Testis (tissue), 3 donors: ENCODE data around the gene SIRPG. TPM values are rescaled to one million over a fixed set of nuclear protein-coding genes. Genes with fewer than 3 reads are reported as not detected.

Source experiments
- DNase-seq: peaks from one replicate; pipeline ENCODE4 v3.0.0-alpha.2; 2019
- H3K27ac ChIP-seq, 2 donors: fragments of 200-600 bp; sonication (generic); one replicate each; pipeline ENCODE4 v1.5.1; 2019
- H3K27me3 ChIP-seq: fragments of 200-600 bp; sonication (generic); one replicate; pipeline ENCODE4 v1.5.1; 2019
- H3K36me3 ChIP-seq: fragments of 200-600 bp; sonication (generic); one replicate; pipeline ENCODE4 v1.5.1; 2017; ENCODE audit warnings: low read depth; ENCODE audit errors: missing control alignments
- H3K4me1 ChIP-seq: fragments of 200-600 bp; sonication (generic); one replicate; pipeline ENCODE4 v1.5.1; 2019
- H3K4me3 ChIP-seq, 2 donors: fragments of 200-600 bp; sonication (generic); one replicate each; pipeline ENCODE4 v1.5.1; 2017 to 2019
- H3K9me3 ChIP-seq: fragments of 200-600 bp; sonication (generic); one replicate; pipeline ENCODE4 v1.5.1; 2017
- POLR2A ChIP-seq: fragments of 450-650 bp; IDR thresholded peaks from one replicate; pipeline ENCODE4 v1.6.1; 2017; ENCODE audit warnings: antibody characterized with exemption, mild to moderate bottlenecking, moderate library complexity
- WGBS, 2 donors: methylation state at CpG; one replicate each; pipeline ENCODE4 v1.1.5; 2018; 5-methylcytosine and 5-hydroxymethylcytosine counted together
- intact Hi-C: fragments of 100-400 bp; cut with DNase I; formaldehyde crosslinking; loops from one replicate; pipeline ENCODE4 v1.15.1; 2023; ENCODE audit warnings: low total_unique reads
- polyA plus RNA-seq: library from polyadenylated mRNA; stranded (reverse); fragments of 350-450 nt; fragmentation: Illumina TruSeq; extraction: RNeasy Lipid Tissue Mini Kit (QIAGEN cat#74804); gene quantifications from one replicate; pipeline ENCODE4 v1.2.3, GENCODE V29; 2014; ENCODE audit warnings: low read depth, low replicate concordance; ENCODE audit not compliant: insufficient read depth
- total RNA-seq, 2 donors: library from RNA; depleted of rRNA; stranded (reverse); fragments of >200 nt; gene quantifications; one replicate each; pipeline ENCODE4 v1.2.3, GENCODE V29; 2016
- TF ChIP-seq, protein P1 (sequence below), 3 experiments: fragments of 450-650 bp in 2 of 3; fragments of 200-600 bp in 1 of 3; sonication (generic) in 1 of 3; IDR thresholded peaks; one replicate each; pipeline ENCODE4 v1.5.1; 2016 to 2019; ENCODE audit warnings: antibody characterized with exemption in 3 of 3, mild to moderate bottlenecking in 2 of 3, moderate library complexity in 1 of 3

The SIRPG gene
- total and polyA plus RNA-seq, 3 donors from 2014 or later: 1.1 to 13.9 (median 3.4) TPM

DNA sequence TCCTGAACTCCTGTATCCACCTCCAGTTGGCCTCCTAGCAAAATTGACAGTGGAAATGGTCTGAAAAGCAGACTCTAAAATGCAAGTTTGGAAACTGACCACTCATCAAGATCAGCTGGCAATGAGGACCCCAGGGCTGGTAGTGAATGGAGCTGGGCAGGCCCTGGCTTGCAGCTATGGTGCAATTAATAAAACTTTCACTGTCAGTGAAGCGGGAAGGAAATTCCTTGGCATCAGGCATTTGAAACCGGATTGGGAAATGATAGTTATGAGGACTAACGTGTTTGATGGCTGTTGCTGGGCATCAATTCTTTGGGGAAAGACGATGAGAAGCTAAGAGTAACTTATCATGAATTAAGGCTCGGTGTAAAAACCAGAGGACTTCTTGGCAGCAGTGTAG is 56.8 kb downstream of the SIRPG start:
- Histone ChIP-seq H3K36me3 (no peaks in the 10 kb centered on the region), H3K27ac (no peak overlapping the region), H3K4me1 (no peaks in the 10 kb centered on the region), H3K27me3 (no peaks in the 10 kb centered on the region), H3K9me3 (no peaks in the 10 kb centered on the region), H3K4me3 (no peak overlapping the region)
- TF ChIP-seq POLR2A: no peak
- TF ChIP-seq, protein P1, sequence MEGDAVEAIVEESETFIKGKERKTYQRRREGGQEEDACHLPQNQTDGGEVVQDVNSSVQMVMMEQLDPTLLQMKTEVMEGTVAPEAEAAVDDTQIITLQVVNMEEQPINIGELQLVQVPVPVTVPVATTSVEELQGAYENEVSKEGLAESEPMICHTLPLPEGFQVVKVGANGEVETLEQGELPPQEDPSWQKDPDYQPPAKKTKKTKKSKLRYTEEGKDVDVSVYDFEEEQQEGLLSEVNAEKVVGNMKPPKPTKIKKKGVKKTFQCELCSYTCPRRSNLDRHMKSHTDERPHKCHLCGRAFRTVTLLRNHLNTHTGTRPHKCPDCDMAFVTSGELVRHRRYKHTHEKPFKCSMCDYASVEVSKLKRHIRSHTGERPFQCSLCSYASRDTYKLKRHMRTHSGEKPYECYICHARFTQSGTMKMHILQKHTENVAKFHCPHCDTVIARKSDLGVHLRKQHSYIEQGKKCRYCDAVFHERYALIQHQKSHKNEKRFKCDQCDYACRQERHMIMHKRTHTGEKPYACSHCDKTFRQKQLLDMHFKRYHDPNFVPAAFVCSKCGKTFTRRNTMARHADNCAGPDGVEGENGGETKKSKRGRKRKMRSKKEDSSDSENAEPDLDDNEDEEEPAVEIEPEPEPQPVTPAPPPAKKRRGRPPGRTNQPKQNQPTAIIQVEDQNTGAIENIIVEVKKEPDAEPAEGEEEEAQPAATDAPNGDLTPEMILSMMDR (IDR thresholded peaks at IDR 0.05): no peak
- no peak for DNase-seq
- intact Hi-C loops: no loop called here
- 82% methylated on average over 5 of the region's 5 CpGs; no CpG with 5 or more reads in 1 of the 2 donors for WGBS, 2 donors

DNA sequence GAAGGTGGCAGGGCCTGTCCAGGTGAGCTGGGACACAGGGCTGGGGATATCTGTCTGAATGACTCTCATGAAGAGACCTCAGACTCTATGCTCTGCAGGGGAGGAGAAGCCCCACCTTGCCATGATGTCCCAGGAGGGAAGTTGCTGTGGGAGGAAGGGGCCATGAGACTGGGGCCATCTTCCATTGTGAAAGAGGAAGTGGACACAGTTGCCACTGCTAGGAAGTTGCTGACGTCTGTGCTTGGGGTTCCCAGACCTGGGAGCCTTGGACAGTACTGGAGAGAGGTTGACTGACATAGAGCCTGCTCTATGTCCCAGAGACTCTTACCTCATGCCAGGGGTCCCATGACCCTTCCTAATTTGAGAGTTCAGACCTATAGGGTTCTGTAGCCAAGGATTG is 62.2 kb downstream of the SIRPG start:
- 86% methylated on average over 1 of the region's 1 CpG; no CpG with 5 or more reads in 1 of the 2 donors for WGBS, 2 donors

DNA sequence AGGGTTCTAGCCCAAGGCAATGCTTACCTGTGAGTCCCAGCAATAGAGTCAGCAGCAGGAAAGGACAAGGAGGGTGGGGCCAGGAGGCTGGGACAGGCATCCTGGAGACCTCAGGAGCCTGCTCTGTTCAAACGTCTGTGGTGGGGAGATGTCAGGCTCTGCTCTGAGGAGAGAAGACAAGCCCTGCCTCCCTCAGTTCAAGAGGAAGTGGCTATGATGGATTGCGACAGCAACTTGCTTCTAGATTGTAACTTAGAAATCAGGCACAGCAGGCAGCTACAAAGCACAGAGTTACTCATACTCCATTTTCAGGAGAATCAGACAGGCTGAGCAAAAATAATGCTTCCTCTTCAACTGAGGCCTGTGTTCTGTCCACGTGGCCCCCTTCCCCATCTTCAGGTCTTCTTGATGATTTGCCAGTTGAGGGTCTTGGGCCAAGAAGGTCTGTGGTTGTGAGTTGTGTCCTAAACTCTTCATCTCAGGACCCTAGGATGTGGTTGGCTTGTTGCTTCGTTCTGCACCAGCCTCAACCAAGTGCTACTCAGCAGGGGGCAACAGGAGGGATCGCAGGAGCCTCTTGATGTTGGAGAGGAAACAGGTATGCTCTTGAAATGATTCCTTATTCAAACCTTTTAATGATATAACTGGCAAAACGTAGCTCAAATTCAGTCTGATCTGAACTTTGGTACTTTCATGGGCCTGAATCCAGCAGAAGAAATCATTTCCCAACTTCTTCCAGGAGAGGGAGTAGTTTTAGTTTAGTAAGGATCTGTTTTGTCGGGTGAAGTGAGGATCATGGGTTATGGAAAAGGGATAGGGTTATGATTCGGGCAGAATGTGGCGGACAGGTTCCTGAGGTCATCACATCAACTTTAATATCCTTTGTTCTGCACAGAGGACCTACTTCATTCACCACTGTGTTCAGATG is 68.8 kb downstream of the SIRPG start:
- TF ChIP-seq, protein P1 (IDR thresholded peaks at IDR 0.05): no peak
- no peak for TF ChIP-seq POLR2A
- no peaks in the 10 kb centered on the region for H3K36me3 ChIP-seq
- no peak overlapping the region for H3K27ac ChIP-seq
- H3K4me1 ChIP-seq: no peaks in the 10 kb centered on the region
- peak; percentile 15 for DNase-seq
- intact Hi-C loops: no loop called here
- H3K9me3 ChIP-seq: no peaks in the 10 kb centered on the region
- H3K4me3 ChIP-seq: no peak overlapping the region
- 65% methylated on average over 9 of the region's 9 CpGs; no CpG with 5 or more reads in 1 of the 2 donors for WGBS, 2 donors
- no peaks in the 10 kb centered on the region for H3K27me3 ChIP-seq

More for the DNA sequence above, 62.2 kb downstream of the SIRPG start:
- no peak for DNase-seq
- Histone ChIP-seq H3K27me3 (no peaks in the 10 kb centered on the region), H3K4me3 (no peak overlapping the region), H3K36me3 (no peaks in the 10 kb centered on the region), H3K4me1 (no peaks in the 10 kb centered on the region), H3K27ac (no peak overlapping the region), H3K9me3 (no peaks in the 10 kb centered on the region)
- no peak for TF ChIP-seq POLR2A
- TF ChIP-seq, protein P1 (IDR thresholded peaks at IDR 0.05): no peak
- intact Hi-C loops: no loop called here

DNA sequence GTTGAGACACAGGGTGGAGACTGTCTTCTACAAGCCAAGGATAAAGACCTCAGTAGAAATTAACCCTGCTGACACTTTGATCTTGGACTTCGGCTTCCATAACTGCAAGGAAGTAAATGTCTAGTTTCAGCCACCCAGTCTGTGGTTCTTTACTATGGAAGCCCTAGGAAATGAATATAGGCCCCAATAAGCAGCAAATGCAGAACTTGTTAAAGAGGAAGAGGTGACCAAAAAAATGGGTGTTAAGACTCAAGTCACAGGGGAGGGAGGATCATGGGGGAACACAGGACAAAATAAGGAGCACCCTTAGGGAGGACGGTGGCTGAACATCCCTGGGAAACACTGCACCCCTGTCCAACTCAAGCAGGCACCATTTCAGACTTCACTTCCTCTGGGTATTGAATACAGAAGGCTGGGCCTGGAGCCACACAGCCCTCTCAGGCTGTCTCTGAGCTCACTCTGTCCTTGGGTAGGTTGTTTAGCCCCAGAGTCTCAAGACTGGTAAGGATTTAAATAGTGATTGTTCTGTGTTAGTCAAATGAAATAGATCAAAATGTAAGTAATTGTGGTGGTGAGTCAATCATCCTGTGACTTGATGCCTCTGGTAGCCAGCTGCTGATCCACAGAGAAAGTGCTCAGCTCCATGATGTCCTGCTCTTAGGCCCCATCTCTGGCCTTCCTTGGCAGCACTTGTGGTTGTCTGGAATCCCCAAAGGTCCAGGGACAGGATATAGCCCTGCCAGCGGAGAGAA is 69.6 kb downstream of the SIRPG start:
- TF ChIP-seq, protein P1 (IDR thresholded peaks at IDR 0.05): no peak
- no peak for TF ChIP-seq POLR2A
- 85% methylated on average over 3 of the region's 3 CpGs; no CpG with 5 or more reads in 1 of the 2 donors for WGBS, 2 donors
- Histone ChIP-seq H3K27ac (no peak overlapping the region), H3K9me3 (no peaks in the 10 kb centered on the region), H3K4me1 (no peaks in the 10 kb centered on the region), H3K4me3 (no peak overlapping the region), H3K36me3 (no peaks in the 10 kb centered on the region), H3K27me3 (no peaks in the 10 kb centered on the region)
- intact Hi-C loops: no loop called here
- DNase-seq: no peak
